Thoracic aorta (tissue), 2 donors: ENCODE data around the gene ATG2A. TPM values are rescaled to one million over a fixed set of nuclear protein-coding genes. Genes with fewer than 3 reads are reported as not detected.

Source experiments
- ATAC-seq: fragments of 150-250 bp; one replicate; pipeline ENCODE4 v1.8.0; 2017; ENCODE audit warnings: low read depth; ENCODE audit not compliant: insufficient number of reproducible peaks, low FRiP score
- DNase-seq: peaks from one replicate; pipeline ENCODE4 v3.0.0-alpha.2; 2020; ENCODE audit warnings: low spot score
- H3K27ac ChIP-seq, 2 donors: fragments of 200-600 bp; sonication (generic); 1 replicate in 1 of 2; 2 replicates in 1 of 2; pipeline ENCODE4 v1.5.1; 2016; ENCODE audit warnings: mild to moderate bottlenecking in 2 of 2, moderate library complexity in 2 of 2
- H3K27me3 ChIP-seq: fragments of 200-600 bp; sonication (generic); replicated peaks from 2 replicates; pipeline ENCODE4 v1.6.0; 2016; ENCODE audit warnings: mild to moderate bottlenecking; ENCODE audit not compliant: insufficient read depth
- H3K36me3 ChIP-seq: fragments of 200-600 bp; sonication (generic); one replicate; pipeline ENCODE4 v1.5.1; 2016
- H3K4me1 ChIP-seq, 2 donors: fragments of 200-600 bp; sonication (generic); 1 replicate in 1 of 2; 2 replicates in 1 of 2; pipeline versions ENCODE4 v1.5.1 to v1.6.0; 2016; ENCODE audit warnings: low read depth in 2 of 2, mild to moderate bottlenecking in 1 of 2; ENCODE audit not compliant: control insufficient read depth in 1 of 2
- H3K4me3 ChIP-seq: fragments of 200-600 bp; sonication (generic); 2 replicates; pipeline ENCODE4 v1.5.1; 2016; ENCODE audit warnings: mild to moderate bottlenecking
- H3K9me3 ChIP-seq: fragments of 200-600 bp; sonication (generic); 2 replicates; pipeline ENCODE4 v1.5.1; 2016
- total RNA-seq, 2 donors: library from RNA; depleted of rRNA; stranded (reverse); fragments of >200 nt; gene quantifications; one replicate each; pipeline versions ENCODE4 v1.1.0 to v1.2.3, GENCODE V29; 2016
- TF ChIP-seq, protein P1 (sequence below): fragments of 200-600 bp; sonication (generic); IDR thresholded peaks from one replicate; pipeline ENCODE4 v1.5.1; 2019; ENCODE audit warnings: antibody characterized with exemption

The ATG2A gene
- total RNA-seq, 2 donors from 2014 or later: 18.5 to 35.2 TPM

DNA sequence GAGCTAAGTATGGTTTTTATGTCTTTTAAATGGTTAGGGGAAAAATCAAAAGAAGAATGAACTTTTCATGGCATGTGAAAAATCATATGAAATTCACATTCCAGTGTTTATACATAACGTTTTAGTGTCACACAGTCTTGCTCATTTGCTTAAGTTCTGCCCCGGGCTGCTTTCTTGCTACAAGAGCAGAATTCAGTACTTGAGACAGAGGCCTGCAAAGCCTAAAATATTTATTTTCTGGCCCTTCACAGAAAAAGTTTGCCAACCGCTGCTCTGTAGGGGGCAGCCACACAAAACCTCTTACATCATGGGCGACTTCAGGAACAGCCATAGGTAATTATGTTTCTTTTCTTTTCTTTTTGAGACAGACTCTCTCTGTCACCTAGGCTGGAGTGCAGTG is 1.0 kb upstream of the ATG2A start:
- Histone ChIP-seq H3K27me3 (no peaks in the 10 kb centered on the region), H3K9me3 (no peaks in the 10 kb centered on the region), H3K36me3 (peaks cover 10% of the 10 kb centered on the region), H3K4me3 (peak overlapping the region; percentile 79), H3K4me1 (peaks cover 14 to 26% of the 10 kb centered on the region in 2 donors), H3K27ac (peak overlapping the region; percentile 69 to 76)
- TF ChIP-seq, protein P1, sequence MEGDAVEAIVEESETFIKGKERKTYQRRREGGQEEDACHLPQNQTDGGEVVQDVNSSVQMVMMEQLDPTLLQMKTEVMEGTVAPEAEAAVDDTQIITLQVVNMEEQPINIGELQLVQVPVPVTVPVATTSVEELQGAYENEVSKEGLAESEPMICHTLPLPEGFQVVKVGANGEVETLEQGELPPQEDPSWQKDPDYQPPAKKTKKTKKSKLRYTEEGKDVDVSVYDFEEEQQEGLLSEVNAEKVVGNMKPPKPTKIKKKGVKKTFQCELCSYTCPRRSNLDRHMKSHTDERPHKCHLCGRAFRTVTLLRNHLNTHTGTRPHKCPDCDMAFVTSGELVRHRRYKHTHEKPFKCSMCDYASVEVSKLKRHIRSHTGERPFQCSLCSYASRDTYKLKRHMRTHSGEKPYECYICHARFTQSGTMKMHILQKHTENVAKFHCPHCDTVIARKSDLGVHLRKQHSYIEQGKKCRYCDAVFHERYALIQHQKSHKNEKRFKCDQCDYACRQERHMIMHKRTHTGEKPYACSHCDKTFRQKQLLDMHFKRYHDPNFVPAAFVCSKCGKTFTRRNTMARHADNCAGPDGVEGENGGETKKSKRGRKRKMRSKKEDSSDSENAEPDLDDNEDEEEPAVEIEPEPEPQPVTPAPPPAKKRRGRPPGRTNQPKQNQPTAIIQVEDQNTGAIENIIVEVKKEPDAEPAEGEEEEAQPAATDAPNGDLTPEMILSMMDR: no peak
- no peak for DNase-seq
- no peak for ATAC-seq

DNA sequence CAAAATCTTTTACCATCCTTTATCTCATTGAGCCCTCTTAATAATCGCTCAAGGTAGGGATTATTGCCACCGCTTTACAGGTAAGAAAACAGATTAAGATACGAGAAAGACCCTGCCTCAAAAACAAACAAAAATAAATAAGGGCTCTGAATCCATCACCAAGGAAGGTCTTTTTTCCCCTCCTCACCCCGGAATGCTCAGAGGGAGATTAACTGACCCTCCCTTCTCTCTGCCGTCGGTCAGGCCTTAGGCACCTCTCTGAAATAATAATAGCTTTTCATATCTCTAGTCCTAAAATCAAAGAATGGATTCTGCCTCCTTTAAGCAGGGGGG is 620 bp upstream of the ATG2A start:
- TF ChIP-seq, protein P1: no peak
- Histone ChIP-seq H3K4me1 (peaks cover 14 to 26% of the 10 kb centered on the region in 2 donors), H3K4me3 (peak overlapping the region; percentile 79), H3K27me3 (no peaks in the 10 kb centered on the region), H3K36me3 (peaks cover 13% of the 10 kb centered on the region), H3K9me3 (no peaks in the 10 kb centered on the region), H3K27ac (peak overlapping the region; percentile 69 to 76)
- ATAC-seq: no peak
- DNase-seq: no peak

DNA sequence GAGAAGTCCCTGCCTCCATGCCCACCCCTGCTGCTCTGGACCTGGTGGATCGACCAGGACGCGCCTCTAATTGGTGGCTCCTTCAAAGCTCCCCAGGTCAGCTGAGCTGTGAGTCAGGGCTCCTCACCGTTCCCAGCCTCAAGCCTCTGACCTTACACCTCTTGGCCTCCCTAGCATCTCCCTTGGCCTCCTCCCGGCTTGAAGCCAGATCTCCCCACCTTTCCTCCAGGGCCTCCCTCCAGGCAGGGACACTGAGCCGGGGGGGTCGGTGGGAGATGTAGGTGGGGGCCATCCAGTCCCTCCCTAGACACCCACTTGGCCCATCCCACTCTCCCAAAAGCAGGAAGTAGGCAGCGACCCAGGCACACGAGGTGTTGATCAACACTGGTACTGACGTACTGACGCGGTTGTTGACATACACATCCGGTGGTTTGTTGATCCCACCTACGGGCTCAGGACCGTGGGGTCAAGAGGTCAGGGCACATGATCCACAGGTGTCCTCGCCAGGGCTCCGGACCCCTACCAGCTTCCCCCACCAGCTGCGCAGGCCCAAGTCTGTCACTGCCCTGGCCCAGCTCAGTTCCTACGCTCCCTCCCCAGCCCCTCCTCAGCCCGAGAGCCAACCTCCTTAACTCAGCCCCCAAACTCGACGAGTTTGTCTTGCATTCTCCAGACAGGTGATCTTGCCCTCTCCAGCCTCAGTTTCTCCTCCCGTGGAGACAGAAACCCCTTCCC is 802 bp downstream of the ATG2A start:
- Histone ChIP-seq H3K4me3 (peak overlapping the region; percentile 79), H3K4me1 (peaks cover 14 to 26% of the 10 kb centered on the region in 2 donors), H3K9me3 (no peaks in the 10 kb centered on the region), H3K27ac (peak overlapping the region; percentile 41 to 52), H3K27me3 (no peaks in the 10 kb centered on the region), H3K36me3 (peaks cover 27% of the 10 kb centered on the region)
- DNase-seq (no peak), ATAC-seq (no peak)
- TF ChIP-seq, protein P1: no peak

DNA sequence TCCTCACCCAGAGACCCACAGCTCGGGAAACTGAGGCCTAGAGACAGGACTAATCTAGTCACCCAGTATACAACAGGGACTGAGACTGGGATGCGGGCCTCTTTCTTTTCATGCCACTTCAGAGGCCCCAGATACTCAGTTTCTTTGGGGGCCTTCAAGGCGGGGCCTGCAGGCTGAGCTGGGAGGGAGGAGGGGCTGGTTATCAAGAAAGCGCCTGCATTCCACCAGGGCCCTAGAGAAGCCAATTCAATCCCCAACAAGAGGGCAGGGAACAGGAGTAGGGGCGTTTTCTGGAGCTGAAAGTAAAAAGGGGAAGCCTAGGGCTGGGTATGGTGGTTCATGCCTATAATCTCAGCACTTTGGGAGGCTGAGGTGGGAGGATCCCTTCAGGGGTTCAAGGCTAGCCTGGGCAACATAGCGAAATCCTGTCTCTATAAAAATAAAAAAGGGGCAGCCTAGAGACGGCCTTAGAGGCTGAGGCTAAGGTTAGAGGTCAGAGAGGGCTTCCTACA is 1.6 kb downstream of the ATG2A start:
- TF ChIP-seq, protein P1: no peak
- DNase-seq (no peak), ATAC-seq (no peak)
- Histone ChIP-seq H3K27ac (peak overlapping the region in 1 of 2 donors; percentile 41), H3K4me1 (peaks cover 14 to 26% of the 10 kb centered on the region in 2 donors), H3K36me3 (peaks cover 35% of the 10 kb centered on the region), H3K4me3 (peak overlapping the region; percentile 79), H3K27me3 (no peaks in the 10 kb centered on the region), H3K9me3 (no peaks in the 10 kb centered on the region)

DNA sequence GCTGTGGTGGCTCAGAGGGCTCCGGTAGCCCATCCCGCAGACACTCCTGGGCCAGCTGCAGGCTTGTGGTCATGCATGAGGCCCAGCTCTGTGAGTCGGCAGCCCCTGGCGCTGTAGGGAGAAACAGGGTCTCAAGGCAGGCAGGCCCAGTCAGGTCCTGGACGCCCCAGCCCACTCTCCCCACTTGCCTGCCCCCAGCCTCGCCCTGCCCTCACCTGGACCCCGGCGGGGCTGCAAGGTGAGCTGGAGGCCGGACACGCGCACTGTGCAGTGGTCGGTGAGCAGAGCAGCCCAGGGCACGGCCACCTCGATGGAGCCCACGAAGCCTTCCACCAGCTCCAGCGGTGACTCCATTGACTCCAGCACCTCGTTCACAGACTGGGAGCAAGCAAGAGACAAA is 2.9 kb downstream of the ATG2A start:
- H3K36me3 ChIP-seq: peaks cover 48% of the 10 kb centered on the region
- no peaks in the 10 kb centered on the region for H3K27me3 ChIP-seq
- TF ChIP-seq, protein P1: no peak
- peaks cover 14 to 26% of the 10 kb centered on the region in 2 donors for H3K4me1 ChIP-seq
- no peak overlapping the region for H3K4me3 ChIP-seq
- no peak for ATAC-seq
- no peak for DNase-seq
- no peak overlapping the region for H3K27ac ChIP-seq
- no peaks in the 10 kb centered on the region for H3K9me3 ChIP-seq
